Activated CD4-positive, alpha-beta T cell treated with anti-CD3 and anti-CD28 coated beads for 4 hours (primary cell): ENCODE results near the gene PPARG.
"Not testable (repeated sequence)": the region's sequence is repeated elsewhere in the genome, so short reads cannot be mapped to it uniquely, and the experiment has no call there.

Experiments used
- DNase-seq, 2 donors: peaks; one replicate each; pipeline ENCODE4 v3.0.0-alpha.2; 2020

The PPARG gene

GRCh38 chr3:12279591-12280326 is 9.1 kb upstream of the PPARG start:
- no peak for DNase-seq

GRCh38 chr3:12280357-12280806 is 8.5 kb upstream of the PPARG start:
- no peak for DNase-seq

GRCh38 chr3:12284591-12284990 is 4.3 kb upstream of the PPARG start:
- no peak for DNase-seq

- DNase-seq = no peak
Observed at GRCh38 chr3:12285003-12285555, 3.8 kb upstream of the PPARG start.

GRCh38 chr3:12285779-12286178 is 3.1 kb upstream of the PPARG start:
- DNase-seq = not testable (repeated sequence)

GRCh38 chr3:12286504-12286903 is 2.4 kb upstream of the PPARG start:
- DNase-seq = no peak

- DNase-seq = no peak
Observed at GRCh38 chr3:12286927-12287726, 1.7 kb upstream of the PPARG start.

GRCh38 chr3:12287727-12288181 is 1.1 kb upstream of the PPARG start:
- no peak for DNase-seq

- no peak for DNase-seq
Observed at GRCh38 chr3:12289524-12289923, 654 bp downstream of the PPARG start.

- DNase-seq = no peak
Observed at GRCh38 chr3:12292770-12293169, 3.9 kb downstream of the PPARG start.

GRCh38 chr3:12294885-12295580 is 6.2 kb downstream of the PPARG start:
- DNase-seq = no peak

- DNase-seq = no peak
Observed at GRCh38 chr3:12296511-12296910, 7.6 kb downstream of the PPARG start.

GRCh38 chr3:12299026-12299425 is 10.2 kb downstream of the PPARG start:
- DNase-seq = no peak

GRCh38 chr3:12300137-12300536 is 11.3 kb downstream of the PPARG start:
- no peak for DNase-seq

GRCh38 chr3:12301031-12301430 is 12.2 kb downstream of the PPARG start:
- DNase-seq = no peak

GRCh38 chr3:12301513-12301912 is 12.6 kb downstream of the PPARG start:
- no peak for DNase-seq

GRCh38 chr3:12302564-12302963 is 13.7 kb downstream of the PPARG start:
- DNase-seq = no peak

GRCh38 chr3:12303534-12303933 is 14.7 kb downstream of the PPARG start:
- DNase-seq = no peak

GRCh38 chr3:12303993-12304392 is 15.1 kb downstream of the PPARG start:
- no peak for DNase-seq

- no peak for DNase-seq
Observed at GRCh38 chr3:12307136-12307535, 18.3 kb downstream of the PPARG start.

GRCh38 chr3:12308517-12308916 is 19.6 kb downstream of the PPARG start:
- no peak for DNase-seq

- DNase-seq = no peak
Observed at GRCh38 chr3:12309716-12310115, 20.8 kb downstream of the PPARG start.

- DNase-seq = no peak
Observed at GRCh38 chr3:12312010-12312409, 23.1 kb downstream of the PPARG start.
